ENCODE measurements around the gene GAS7. TPM values are rescaled to one million over a fixed set of nuclear protein-coding genes. Genes with fewer than 3 reads are reported as not detected.

GAS7 gene
- total and polyA plus RNA-seq, 2 experiments from 2014 or later: 25.8 to 27.3 TPM

DNA sequence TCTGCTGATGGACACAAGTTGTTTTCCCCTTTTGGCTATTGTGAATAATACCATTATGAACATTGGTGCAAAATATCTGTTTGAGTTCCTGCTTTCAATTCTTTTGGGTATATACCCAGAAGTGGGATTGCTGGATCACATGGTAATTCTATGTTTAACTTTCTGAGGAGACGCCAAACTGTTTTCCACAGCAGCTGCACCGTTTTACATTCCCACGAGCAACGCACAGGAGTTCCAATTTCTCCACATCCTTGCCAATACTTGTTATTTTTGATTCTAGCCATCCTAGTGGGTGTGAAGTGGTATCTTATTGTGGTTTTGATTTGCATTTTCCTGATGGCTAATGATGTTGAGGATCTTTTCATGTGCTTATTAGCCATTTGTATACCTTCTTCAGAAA lies 43.4 kb upstream of the GAS7 start:
- TF ChIP-seq EZH2phosphoT487 (IDR thresholded peaks at IDR 0.05; ENCODE audit: low read depth, severe bottlenecking, unreplicated experiment): no peak
- TF ChIP-seq, protein P1, sequence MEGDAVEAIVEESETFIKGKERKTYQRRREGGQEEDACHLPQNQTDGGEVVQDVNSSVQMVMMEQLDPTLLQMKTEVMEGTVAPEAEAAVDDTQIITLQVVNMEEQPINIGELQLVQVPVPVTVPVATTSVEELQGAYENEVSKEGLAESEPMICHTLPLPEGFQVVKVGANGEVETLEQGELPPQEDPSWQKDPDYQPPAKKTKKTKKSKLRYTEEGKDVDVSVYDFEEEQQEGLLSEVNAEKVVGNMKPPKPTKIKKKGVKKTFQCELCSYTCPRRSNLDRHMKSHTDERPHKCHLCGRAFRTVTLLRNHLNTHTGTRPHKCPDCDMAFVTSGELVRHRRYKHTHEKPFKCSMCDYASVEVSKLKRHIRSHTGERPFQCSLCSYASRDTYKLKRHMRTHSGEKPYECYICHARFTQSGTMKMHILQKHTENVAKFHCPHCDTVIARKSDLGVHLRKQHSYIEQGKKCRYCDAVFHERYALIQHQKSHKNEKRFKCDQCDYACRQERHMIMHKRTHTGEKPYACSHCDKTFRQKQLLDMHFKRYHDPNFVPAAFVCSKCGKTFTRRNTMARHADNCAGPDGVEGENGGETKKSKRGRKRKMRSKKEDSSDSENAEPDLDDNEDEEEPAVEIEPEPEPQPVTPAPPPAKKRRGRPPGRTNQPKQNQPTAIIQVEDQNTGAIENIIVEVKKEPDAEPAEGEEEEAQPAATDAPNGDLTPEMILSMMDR (IDR thresholded peaks at IDR 0.05; ENCODE audit: poor library complexity): no peak
- TF ChIP-seq EZH2 (IDR thresholded peaks at IDR 0.05; ENCODE audit: borderline replicate concordance): no peak
- H3K9me2 ChIP-seq (replicated peaks; ENCODE audit: insufficient read depth): no peaks in the 10 kb centered on the region
- DNase-seq (ENCODE audit: low spot score): no peak
- H3K36me3 ChIP-seq (replicated peaks; ENCODE audit: insufficient read depth, low read depth): no peaks in the 10 kb centered on the region
- H3K27me3 ChIP-seq: no peaks in the 10 kb centered on the region
- H3K9me3 ChIP-seq (ENCODE audit: low read depth): no peaks in the 10 kb centered on the region
- H2AFZ ChIP-seq: no peak overlapping the region
- H3K4me2 ChIP-seq: no peak overlapping the region
- WGBS (ENCODE audit: low lambda C conversion rate, missing lambda C conversion rate): 97% methylated on average over 4 of the region's 4 CpGs
- H3K4me3 ChIP-seq: no peak overlapping the region
- H3K27ac ChIP-seq: no peak overlapping the region
- no peaks in the 10 kb centered on the region for H3K4me1 ChIP-seq (ENCODE audit: insufficient read depth)
- no peaks in the 10 kb centered on the region for H4K20me1 ChIP-seq (ENCODE audit: insufficient read depth, poor library complexity, severe bottlenecking)
- H3K79me2 ChIP-seq: no peaks in the 10 kb centered on the region

DNA sequence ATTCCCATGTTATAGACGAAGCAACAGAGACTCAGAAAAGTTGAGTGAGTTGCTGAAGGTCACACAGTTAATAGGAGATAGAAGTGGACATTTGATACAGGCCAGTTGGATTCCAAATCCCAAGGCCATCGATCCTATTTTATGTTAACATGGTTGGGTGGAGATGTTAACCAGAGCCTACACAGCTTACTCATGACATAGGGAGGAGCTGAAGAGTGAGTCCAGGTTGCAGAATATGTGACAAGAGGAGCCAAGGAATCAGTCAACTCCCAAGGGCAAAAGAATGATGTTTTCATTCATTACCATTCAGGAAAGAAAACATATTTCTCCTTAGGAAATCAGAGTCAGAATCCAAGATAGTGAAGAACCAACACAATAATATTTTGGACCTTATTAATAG lies 40.3 kb upstream of the GAS7 start:
- Histone ChIP-seq H3K4me1 (ENCODE audit: insufficient read depth) (no peaks in the 10 kb centered on the region), H3K4me3 (no peak overlapping the region), H3K36me3 (replicated peaks; ENCODE audit: insufficient read depth, low read depth) (no peaks in the 10 kb centered on the region), H4K20me1 (ENCODE audit: insufficient read depth, poor library complexity, severe bottlenecking) (no peaks in the 10 kb centered on the region), H2AFZ (no peak overlapping the region), H3K27me3 (no peaks in the 10 kb centered on the region), H3K79me2 (no peaks in the 10 kb centered on the region), H3K9me2 (replicated peaks; ENCODE audit: insufficient read depth) (no peaks in the 10 kb centered on the region), H3K9me3 (ENCODE audit: low read depth) (no peaks in the 10 kb centered on the region), H3K4me2 (no peak overlapping the region), H3K27ac (no peak overlapping the region)
- no peak for DNase-seq (ENCODE audit: low spot score)
- TF ChIP-seq EZH2 (IDR thresholded peaks at IDR 0.05; ENCODE audit: borderline replicate concordance) (no peak), EZH2phosphoT487 (IDR thresholded peaks at IDR 0.05; ENCODE audit: low read depth, severe bottlenecking, unreplicated experiment) (no peak)
- TF ChIP-seq, protein P1 (IDR thresholded peaks at IDR 0.05; ENCODE audit: poor library complexity): no peak
- WGBS (ENCODE audit: low lambda C conversion rate, missing lambda C conversion rate): 92% methylated on average over 2 of the region's 2 CpGs

DNA sequence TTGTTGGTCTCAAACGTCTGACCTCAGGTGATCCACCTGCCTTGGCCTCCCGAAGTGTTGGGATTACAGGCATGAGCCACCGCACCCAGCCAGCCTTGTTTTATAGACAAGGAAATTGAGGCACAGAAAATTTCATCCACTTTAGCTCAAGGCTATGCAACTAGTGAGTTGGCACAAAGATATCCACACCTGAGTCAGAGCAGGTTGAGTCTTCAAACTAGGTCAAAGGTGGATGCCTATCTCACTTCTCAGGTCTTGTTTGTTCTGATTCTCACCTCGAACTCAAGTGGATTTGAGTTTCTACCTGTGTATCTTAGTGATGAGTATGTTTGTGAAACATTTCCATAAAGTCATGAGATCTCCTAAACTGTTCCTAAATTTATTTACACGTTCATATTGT lies 35.6 kb upstream of the GAS7 start:
- Histone ChIP-seq H3K4me2 (no peak overlapping the region), H4K20me1 (ENCODE audit: insufficient read depth, poor library complexity, severe bottlenecking) (no peaks in the 10 kb centered on the region), H3K79me2 (no peaks in the 10 kb centered on the region), H3K9me3 (ENCODE audit: low read depth) (no peaks in the 10 kb centered on the region), H3K27ac (no peak overlapping the region), H3K9me2 (replicated peaks; ENCODE audit: insufficient read depth) (no peaks in the 10 kb centered on the region), H3K4me1 (ENCODE audit: insufficient read depth) (no peaks in the 10 kb centered on the region), H3K27me3 (no peaks in the 10 kb centered on the region), H2AFZ (no peak overlapping the region), H3K36me3 (replicated peaks; ENCODE audit: insufficient read depth, low read depth) (no peaks in the 10 kb centered on the region), H3K4me3 (no peak overlapping the region)
- TF ChIP-seq EZH2 (IDR thresholded peaks at IDR 0.05; ENCODE audit: borderline replicate concordance) (no peak), EZH2phosphoT487 (IDR thresholded peaks at IDR 0.05; ENCODE audit: low read depth, severe bottlenecking, unreplicated experiment) (no peak)
- TF ChIP-seq, protein P1 (IDR thresholded peaks at IDR 0.05; ENCODE audit: poor library complexity): no peak
- 87% methylated on average over 5 of the region's 5 CpGs for WGBS (ENCODE audit: low lambda C conversion rate, missing lambda C conversion rate)
- no peak for DNase-seq (ENCODE audit: low spot score)

DNA sequence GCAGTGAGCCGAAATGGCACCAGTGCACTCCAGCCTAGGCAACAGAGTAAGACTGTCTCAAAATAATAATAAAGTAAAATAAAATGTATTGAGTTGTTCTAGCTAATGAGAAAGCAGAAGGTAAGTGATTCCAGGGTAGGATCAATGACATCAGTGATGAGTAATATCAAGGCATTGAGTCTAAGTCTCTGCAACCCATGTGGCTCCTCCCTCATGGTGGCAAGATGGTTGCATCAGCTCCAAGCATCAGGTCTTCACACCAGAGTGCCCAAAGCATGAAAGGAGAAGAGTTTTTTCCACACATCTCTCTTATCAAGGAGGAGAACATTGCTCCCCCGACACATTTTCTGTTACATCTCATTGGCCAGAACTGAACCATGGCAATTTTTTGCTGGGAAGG lies 34.8 kb upstream of the GAS7 start:
- H3K79me2 ChIP-seq: no peaks in the 10 kb centered on the region
- H3K9me3 ChIP-seq (ENCODE audit: low read depth): no peaks in the 10 kb centered on the region
- H3K36me3 ChIP-seq (replicated peaks; ENCODE audit: insufficient read depth, low read depth): no peaks in the 10 kb centered on the region
- H2AFZ ChIP-seq: no peak overlapping the region
- no peak overlapping the region for H3K4me2 ChIP-seq
- H3K9me2 ChIP-seq (replicated peaks; ENCODE audit: insufficient read depth): no peaks in the 10 kb centered on the region
- TF ChIP-seq EZH2 (IDR thresholded peaks at IDR 0.05; ENCODE audit: borderline replicate concordance) (no peak), EZH2phosphoT487 (IDR thresholded peaks at IDR 0.05; ENCODE audit: low read depth, severe bottlenecking, unreplicated experiment) (no peak)
- TF ChIP-seq, protein P1 (IDR thresholded peaks at IDR 0.05; ENCODE audit: poor library complexity): no peak
- DNase-seq (ENCODE audit: low spot score): no peak
- 89% methylated on average over 2 of the region's 2 CpGs for WGBS (ENCODE audit: low lambda C conversion rate, missing lambda C conversion rate)
- H4K20me1 ChIP-seq (ENCODE audit: insufficient read depth, poor library complexity, severe bottlenecking): no peaks in the 10 kb centered on the region
- H3K27me3 ChIP-seq: no peaks in the 10 kb centered on the region
- H3K4me1 ChIP-seq (ENCODE audit: insufficient read depth): no peaks in the 10 kb centered on the region
- H3K27ac ChIP-seq: no peak overlapping the region
- H3K4me3 ChIP-seq: no peak overlapping the region
